GM18870 (cell line): Measurements from ENCODE around the gene CZIB.
"Not testable (repeated sequence)": the region's sequence is repeated elsewhere in the genome, so short reads cannot be mapped to it uniquely, and the experiment has no call there.

Experiments
- ATAC-seq: cut with Tn5 transposase; IDR thresholded peaks from one replicate; pipeline ENCODE4 v1.9.1; 2021; ENCODE audit warnings: moderate library complexity; ENCODE audit not compliant: unreplicated experiment

CZIB gene

GRCh38 chr1:53238197-53239155, 18.0 kb upstream of the CZIB start, which contains the start of gene MAGOH:
Gene MAGOH, minus strand, starts transcription at chr1:53238518. Its CDS starts 70 bp downstream, at chr1:53238448.
- peak; percentile 91 for ATAC-seq

- no peak for ATAC-seq
These were observed 17.2 kb upstream of the CZIB start for GRCh38 chr1:53237638-53238037.

- ATAC-seq: no peak
These were observed 490 bp upstream of the CZIB start for GRCh38 chr1:53220962-53221286.

- ATAC-seq: no peak
These were observed 723 bp downstream of the CZIB start for GRCh38 chr1:53219711-53220110.

GRCh38 chr1:53218201-53218600, 2.2 kb downstream of the CZIB start:
- no peak for ATAC-seq

GRCh38 chr1:53214376-53214940, 6.0 kb downstream of the CZIB start:
- ATAC-seq: no peak

- no peak for ATAC-seq
These were observed 9.5 kb downstream of the CZIB start for GRCh38 chr1:53210954-53211353.

- no peak for ATAC-seq
These were observed 10.1 kb downstream of the CZIB start for GRCh38 chr1:53210352-53210751.

- no peak for ATAC-seq
These were observed 12.7 kb downstream of the CZIB start for GRCh38 chr1:53207726-53208125.

- no peak for ATAC-seq
These were observed 13.6 kb downstream of the CZIB start for GRCh38 chr1:53206735-53207379.

- ATAC-seq: not testable (repeated sequence)
These were observed 14.2 kb downstream of the CZIB start for GRCh38 chr1:53206083-53206685.

- ATAC-seq: not testable (repeated sequence)
These were observed 14.9 kb downstream of the CZIB start for GRCh38 chr1:53205496-53205895.

GRCh38 chr1:53203466-53203865, 17.0 kb downstream of the CZIB start:
- ATAC-seq: no peak

GRCh38 chr1:53198241-53198651, 22.2 kb downstream of the CZIB start:
- no peak for ATAC-seq

- ATAC-seq: no peak
These were observed 22.9 kb downstream of the CZIB start for GRCh38 chr1:53197291-53198200.

GRCh38 chr1:53196485-53197290, 23.7 kb downstream of the CZIB start, which contains the start of gene CPT2:
Gene CPT2, plus strand, starts transcription at chr1:53196824. Its CDS starts 120 bp downstream, at chr1:53196944.
- ATAC-seq: peak; percentile 81

GRCh38 chr1:53196017-53196484, 24.4 kb downstream of the CZIB start:
- ATAC-seq: peak; percentile 14

GRCh38 chr1:53195246-53196016, 25.0 kb downstream of the CZIB start:
- ATAC-seq: no peak
